Heart right ventricle (tissue), 16 donors: ENCODE data around the gene SF3B3. TPM values are rescaled to one million over a fixed set of nuclear protein-coding genes. Genes with fewer than 3 reads are reported as not detected.

ENCODE experiments used
- ATAC-seq, 8 donors: fragments of 200-7000 bp; cut with Tn5 transposase; one replicate each; pipeline ENCODE4 v1.9.1; 2020; ENCODE audit warnings: mild to moderate bottlenecking in 8 of 8, moderate library complexity in 8 of 8, moderate number of reproducible peaks in 1 of 8
- DNase-seq, 2 donors: peaks; one replicate each; pipeline ENCODE4 v3.0.0-alpha.2; 2020
- H3K27ac ChIP-seq, 10 donors: fragments of 200-600 bp; sonication (generic) in 2 of 10; one replicate each; pipeline versions ENCODE4 v1.5.0 to v1.8.0; 2020 to 2022; ENCODE audit warnings: mild to moderate bottlenecking in 3 of 10
- H3K27me3 ChIP-seq, 7 donors: fragments of 200-600 bp; one replicate each; pipeline ENCODE4 v1.8.0; 2021 to 2022; ENCODE audit warnings: mild to moderate bottlenecking in 2 of 7
- H3K36me3 ChIP-seq, 9 donors: fragments of 200-600 bp; sonication (generic) in 1 of 9; one replicate each; pipeline versions ENCODE4 v1.5.0 to v1.8.0; 2020 to 2022; ENCODE audit warnings: mild to moderate bottlenecking in 2 of 9
- H3K4me1 ChIP-seq, 9 donors: fragments of 200-600 bp; sonication (generic) in 1 of 9; one replicate each; pipeline versions ENCODE4 v1.5.0 to v1.8.0; 2020 to 2022; ENCODE audit warnings: mild to moderate bottlenecking in 4 of 9
- H3K4me3 ChIP-seq, 10 donors: fragments of 200-600 bp; sonication (generic) in 2 of 10; one replicate each; pipeline versions ENCODE4 v1.5.0 to v1.8.0; 2020 to 2022; ENCODE audit warnings: mild to moderate bottlenecking in 7 of 10, moderate library complexity in 2 of 10
- H3K9me3 ChIP-seq, 11 donors: fragments of 200-600 bp in 10 of 11; sonication (generic) in 2 of 11; one replicate each; pipeline versions ENCODE4 v1.5.0 to v1.8.0; 2013 to 2022; ENCODE audit warnings: mild to moderate bottlenecking in 2 of 11, control low read depth in 1 of 11, moderate library complexity in 1 of 11
- WGBS, 2 donors: extraction: QIAGEN DNeasy Blood & Tissue Kit; methylation state at CpG; one replicate each; pipeline ENCODE4 v1.1.7; 2013; ENCODE audit warnings: inconsistent platforms in 1 of 2; 5-methylcytosine and 5-hydroxymethylcytosine counted together
- intact Hi-C, 10 donors: fragments of 100-400 bp; cut with DNase I; formaldehyde crosslinking; loops; one replicate each; pipeline versions ENCODE4 v1.11.1 to v1.14.2; 2022
- polyA plus RNA-seq, 2 donors: library from polyadenylated mRNA; stranded (reverse); fragments of 200-250 nt; gene quantifications; one replicate each; pipeline ENCODE4 v1.2.3, GENCODE V29; 2013
- total RNA-seq, 10 donors: library from RNA; stranded (reverse); fragmentation: NEBNext Ultra II Directional in 3 of 10; extraction: Animal tissue kit (Norgen Biotek cat#: 25700) in 3 of 10; gene quantifications; one replicate each; pipeline versions ENCODE4 v1.2.1 to v1.2.4, GENCODE V29; 2021 to 2023
- TF ChIP-seq, protein P1 (sequence below), 9 donors: fragments of 200-600 bp; sonication (generic) in 2 of 9; IDR thresholded peaks; one replicate each; pipeline versions ENCODE4 v1.5.0 to v1.8.0; 2021 to 2022; ENCODE audit warnings: antibody characterized with exemption in 9 of 9, mild to moderate bottlenecking in 5 of 9, moderate library complexity in 1 of 9
- donor health status: Arrhythmogenic right ventricular cardiomyopathy.
- donor health status: ischemic (EF 13 %, LVEDD 7.1; RV severe dilation, severe dysfunction).
- donor health status: healthy with polysubstance abuse.
- donor health status: DM: no; HTN: yes; CAD: no.
- donor health status: DM: no; HTN: no; CAD: no.
- donor health status: ischemic (EF 25% LVEDD 6.9; RV normal size, moderate dysfunction).
- donor health status: ischemic (EF 25% LVEDD 5.7; RV mildly dilated, moderate dysfunction).
- donor health status: healthy.
- donor health status: DM: yes; HTN: yes; CAD: no.
- donor health status: Ischemic cardiomyopathy.
- donor health status: ischemic (EF 35%, LVEDD 5.7; RV mildly dilated, moderate dysfunction).
- donor health status: nonischemic (EF 11% LVEDD 7.7; RV severe dilation, severe dysfunction).
- donor health status: DM: yes; HTN: yes; CAD: no.
- donor health status: PGD.
- donor health status: ischemic (EF 29% LVEDD 5.4; RV normal size, mild dysfunction).
- donor health status: nonischemic (EF 23%, LVEDD 6.1; RV moderate dilation, normal function).

SF3B3 gene
- total and polyA plus RNA-seq, 12 donors = 45.4 to 188 (median 159) TPM

DNA sequence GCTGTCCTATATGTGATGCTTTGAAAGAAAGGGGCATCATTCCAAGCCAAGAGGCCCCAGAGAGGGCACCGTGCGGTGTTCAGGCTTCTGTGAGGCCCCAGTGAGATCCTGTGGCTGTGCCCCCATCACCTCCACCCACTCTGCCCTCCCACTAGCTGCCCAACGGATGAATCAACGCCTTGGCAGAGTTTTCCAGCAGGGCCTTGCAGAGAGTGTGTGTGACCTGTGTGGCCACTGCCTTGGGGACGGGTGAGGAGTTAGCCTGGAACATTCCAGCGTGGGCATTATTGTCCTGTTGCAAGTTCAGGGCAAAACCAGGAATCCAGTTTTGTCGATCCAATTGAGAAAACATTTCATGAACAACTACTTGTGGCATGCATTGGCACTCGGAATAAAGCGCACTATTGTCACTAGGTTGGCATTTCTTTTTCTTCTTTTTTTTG lies 53.7 kb downstream of the SF3B3 start:
- WGBS, 2 donors = 71 to 73% methylated on average over 9 of the region's 9 CpGs
- Histone ChIP-seq H3K27ac (no peak overlapping the region), H3K27me3 (no peaks in the 10 kb centered on the region), H3K9me3 (no peaks in the 10 kb centered on the region), H3K4me1 (peaks cover 6 to 68% (median 49%) of the 10 kb centered on the region in 9 donors), H3K36me3 (peaks cover 0 to 34% (median 3%) of the 10 kb centered on the region in 9 donors), H3K4me3 (no peak overlapping the region)
- TF ChIP-seq, protein P1, sequence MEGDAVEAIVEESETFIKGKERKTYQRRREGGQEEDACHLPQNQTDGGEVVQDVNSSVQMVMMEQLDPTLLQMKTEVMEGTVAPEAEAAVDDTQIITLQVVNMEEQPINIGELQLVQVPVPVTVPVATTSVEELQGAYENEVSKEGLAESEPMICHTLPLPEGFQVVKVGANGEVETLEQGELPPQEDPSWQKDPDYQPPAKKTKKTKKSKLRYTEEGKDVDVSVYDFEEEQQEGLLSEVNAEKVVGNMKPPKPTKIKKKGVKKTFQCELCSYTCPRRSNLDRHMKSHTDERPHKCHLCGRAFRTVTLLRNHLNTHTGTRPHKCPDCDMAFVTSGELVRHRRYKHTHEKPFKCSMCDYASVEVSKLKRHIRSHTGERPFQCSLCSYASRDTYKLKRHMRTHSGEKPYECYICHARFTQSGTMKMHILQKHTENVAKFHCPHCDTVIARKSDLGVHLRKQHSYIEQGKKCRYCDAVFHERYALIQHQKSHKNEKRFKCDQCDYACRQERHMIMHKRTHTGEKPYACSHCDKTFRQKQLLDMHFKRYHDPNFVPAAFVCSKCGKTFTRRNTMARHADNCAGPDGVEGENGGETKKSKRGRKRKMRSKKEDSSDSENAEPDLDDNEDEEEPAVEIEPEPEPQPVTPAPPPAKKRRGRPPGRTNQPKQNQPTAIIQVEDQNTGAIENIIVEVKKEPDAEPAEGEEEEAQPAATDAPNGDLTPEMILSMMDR (IDR thresholded peaks at IDR 0.05) = no peak
- intact Hi-C loops = loop anchor here in 1 of 10 donors (10.0 kb wide), 1 partner anchor 78 kb away; no protein-coding TSS in a partner anchor
- ATAC-seq (peak in 2 of 8 donors; percentile 11 to 27), DNase-seq (no peak)

DNA sequence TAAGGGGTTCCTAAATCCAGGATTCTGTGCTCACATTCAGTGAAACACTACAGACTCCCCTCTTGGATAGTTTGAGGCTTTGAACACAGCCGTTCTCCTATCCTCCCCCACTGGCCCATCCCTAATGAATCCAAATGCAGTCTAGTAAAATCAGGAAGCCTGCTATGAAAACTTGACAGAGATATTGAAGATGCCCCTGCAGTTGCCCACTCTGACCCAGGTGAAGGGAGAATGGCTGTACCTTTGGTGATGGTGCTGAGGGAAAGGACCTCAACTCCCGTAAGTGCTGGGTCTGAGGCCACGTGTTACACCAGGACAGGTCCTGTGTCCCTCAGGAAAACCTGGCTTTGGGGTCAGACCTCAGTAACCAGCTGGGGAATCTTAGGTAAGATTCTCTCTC lies 54.4 kb downstream of the SF3B3 start:
- intact Hi-C loops = loop anchor here in 1 of 10 donors (10.0 kb wide), 1 partner anchor 77 kb away; no protein-coding TSS in a partner anchor
- no peaks in the 10 kb centered on the region for H3K27me3 ChIP-seq
- 90 to 93% methylated on average over 3 of the region's 3 CpGs for whole genome bisulfite sequencing, 2 donors
- TF ChIP-seq, protein P1 (IDR thresholded peaks at IDR 0.05) = no peak
- H3K27ac ChIP-seq = no peak overlapping the region
- ATAC-seq = no peak
- H3K4me3 ChIP-seq = no peak overlapping the region
- DNase-seq = no peak
- H3K9me3 ChIP-seq = no peaks in the 10 kb centered on the region
- H3K4me1 ChIP-seq = peaks cover 6 to 60% (median 41%) of the 10 kb centered on the region in 9 donors
- peaks cover 0 to 26% (median 0%) of the 10 kb centered on the region in 9 donors for H3K36me3 ChIP-seq

DNA sequence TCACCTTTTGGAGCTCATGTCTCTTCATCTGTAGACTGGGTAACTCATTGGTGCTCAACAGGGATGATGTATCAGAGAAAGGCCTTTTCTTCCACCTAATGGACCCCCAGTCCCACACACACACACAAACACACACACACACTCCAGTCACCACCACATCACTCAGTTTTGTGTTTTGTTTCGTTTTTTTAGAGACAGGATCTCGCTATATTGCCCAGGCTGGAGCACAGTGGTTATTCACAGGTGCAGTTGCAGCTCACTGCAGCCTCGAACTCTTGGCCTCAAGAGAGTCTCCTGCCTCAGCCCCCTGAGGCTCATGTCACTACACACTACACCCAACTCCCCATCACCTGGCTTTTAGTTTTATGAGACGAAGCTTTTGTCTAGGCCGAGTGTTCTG lies 55.6 kb downstream of the SF3B3 start:
- Histone ChIP-seq H3K27ac (peak overlapping the region in 2 of 10 donors; percentile 33 to 40), H3K36me3 (peaks cover 0 to 15% (median 0%) of the 10 kb centered on the region in 9 donors), H3K4me3 (no peak overlapping the region), H3K9me3 (no peaks in the 10 kb centered on the region), H3K27me3 (no peaks in the 10 kb centered on the region), H3K4me1 (peaks cover 3 to 48% (median 29%) of the 10 kb centered on the region in 9 donors)
- DNase-seq = no peak
- no peak for ATAC-seq
- WGBS, 2 donors = 75 to 88% methylated on average over 5 of the region's 5 CpGs
- intact Hi-C loops = loop anchor here in 1 of 10 donors (10.0 kb wide), 1 partner anchor 76 kb away; no protein-coding TSS in a partner anchor
- TF ChIP-seq, protein P1 (IDR thresholded peaks at IDR 0.05) = no peak

DNA sequence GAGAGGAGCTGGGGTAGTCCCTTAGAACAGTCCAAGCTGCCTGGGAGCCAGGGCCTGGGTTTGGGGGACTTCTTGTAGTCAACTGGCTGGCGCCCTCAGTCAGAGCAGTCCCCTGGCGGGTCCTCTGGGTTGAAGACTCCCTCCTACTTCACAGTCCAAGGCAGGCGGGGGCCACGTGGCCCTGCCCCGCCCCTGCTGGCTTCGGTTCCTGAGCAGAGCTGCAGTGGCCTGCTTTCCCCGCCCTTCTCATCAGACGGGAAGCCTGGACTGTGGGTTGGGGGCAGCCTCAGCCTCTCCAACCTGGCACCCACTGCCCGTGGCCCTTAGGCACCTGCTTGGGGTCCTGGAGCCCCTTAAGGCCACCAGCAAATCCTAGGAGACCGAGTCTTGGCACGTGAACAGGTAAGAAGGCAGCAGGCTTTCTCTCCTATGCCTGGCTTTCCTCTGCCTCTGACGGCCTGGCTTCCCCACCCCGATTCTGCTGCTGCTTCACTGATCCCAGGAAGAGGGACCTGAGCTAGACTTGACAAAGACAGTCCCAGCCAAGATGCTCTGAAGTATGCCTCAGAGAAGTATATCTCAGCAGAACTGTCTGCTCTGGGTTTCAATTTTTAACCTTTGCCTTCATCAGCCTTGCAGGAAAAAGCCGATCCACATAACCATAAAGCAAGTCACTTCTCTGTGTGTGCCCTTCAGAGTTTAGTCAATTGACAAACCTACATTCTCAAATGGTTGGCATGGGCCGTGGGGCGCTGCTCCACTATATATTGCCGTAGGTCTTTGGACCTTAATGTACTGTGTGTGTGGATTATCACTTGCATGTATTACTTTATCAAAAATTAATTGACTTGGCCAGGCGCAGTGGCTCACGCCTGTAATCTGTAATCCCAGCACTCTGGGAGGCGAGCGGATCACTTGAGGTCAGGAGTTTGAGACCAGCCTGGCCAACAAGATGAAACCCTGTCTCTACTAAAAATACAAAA lies 56.3 kb downstream of the SF3B3 start:
- H3K4me3 ChIP-seq = peak overlapping the region in 8 of 10 donors; percentile 7 to 42 (median 30)
- ATAC-seq (peak in 7 of 8 donors; percentile 60 to 82 (median 67)), DNase-seq (peak; percentile 45 to 63)
- H3K4me1 ChIP-seq = peaks cover 3 to 41% (median 22%) of the 10 kb centered on the region in 9 donors
- TF ChIP-seq, protein P1 (IDR thresholded peaks at IDR 0.05) = no peak
- WGBS, 2 donors = 58 to 66% methylated on average over 21 of the region's 21 CpGs
- H3K9me3 ChIP-seq = no peaks in the 10 kb centered on the region
- peaks cover 0 to 9% (median 0%) of the 10 kb centered on the region in 9 donors for H3K36me3 ChIP-seq
- intact Hi-C loops = loop anchor here in 1 of 10 donors (10.0 kb wide), 1 partner anchor 75 kb away; no protein-coding TSS in a partner anchor
- peak overlapping the region in 4 of 10 donors; percentile 17 to 40 (median 26) for H3K27ac ChIP-seq
- no peaks in the 10 kb centered on the region for H3K27me3 ChIP-seq
